ENCODE results near the gene PBRM1. TPM values are rescaled to one million over a fixed set of nuclear protein-coding genes. Genes with fewer than 3 reads are reported as not detected.

The PBRM1 gene
- total and polyA plus RNA-seq, 2 donors (not counting 3 experiments of a cell fraction or from before 2014, with no cell fraction given), result 26.7 to 87.1 TPM

GRCh38 chr3:52533623-52534280, 152.0 kb downstream of the PBRM1 start, which contains the start of gene NT5DC2:
TSS of gene NT5DC2 (minus strand) at chr3:52533857. CDS start at chr3:52533737, 120 bp downstream.
- Histone ChIP-seq H3K4me3 (replicated peaks in 1 of 3; ENCODE audit: insufficient read depth in 1 of 3, low read depth in 1 of 3, low read length in 3 of 3) (peak within 1 kb of the TSS; percentile 34 to 90 (median 71)), H3K9me3 (replicated peaks; ENCODE audit: control insufficient read depth, insufficient read depth, low read length) (no peaks in the 10 kb centered on the region), H3K9me1 (replicated peaks; ENCODE audit: control insufficient read depth, extremely low read depth, insufficient read depth, low read length) (no peaks in the 10 kb centered on the region), H3K79me2 (ENCODE audit: control insufficient read depth, insufficient read depth, low read length) (peaks cover 59% of the 10 kb centered on the region), H3K36me3 (ENCODE audit: control insufficient read depth in 2 of 2, extremely low read depth in 1 of 2, insufficient read depth in 2 of 2, low read length in 2 of 2) (peaks cover 0 to 5% of the 10 kb centered on the region in 2 experiments), H2AFZ (ENCODE audit: low read depth, low read length) (no peak within 1 kb of the TSS), H4K20me1 (replicated peaks; ENCODE audit: control insufficient read depth, extremely low read depth, insufficient read depth, low read length) (no peaks in the 10 kb centered on the region), H3K9ac (replicated peaks; ENCODE audit: extremely low read depth, insufficient read depth, low read length) (peak within 1 kb of the TSS; percentile 95), H3K27ac (ENCODE audit: insufficient read depth, low read depth, low read length) (peak within 1 kb of the TSS; percentile 92), H3K4me1 (ENCODE audit: control insufficient read depth, extremely low read depth, insufficient read depth, low read length) (peaks cover 57% of the 10 kb centered on the region), H3K27me3 (ENCODE audit: control insufficient read depth in 2 of 2, insufficient read depth in 2 of 2, low read length in 2 of 2) (no peaks in the 10 kb centered on the region), H3K4me2 (ENCODE audit: insufficient read depth, low read length) (peak within 1 kb of the TSS; percentile 79)
- DNase-seq (ENCODE audit: low read depth, low spot score) (peak; percentile 58), FAIRE-seq (peak; percentile 62)
- no peak for TF ChIP-seq GATA2 (IDR thresholded peaks at IDR 0.05; ENCODE audit: insufficient read depth, insufficient read length, low read depth, low read length)
- no peak for TF ChIP-seq FOS (IDR thresholded peaks at IDR 0.05; ENCODE audit: borderline replicate concordance, insufficient read depth, low read length)
- TF ChIP-seq MAX (IDR thresholded peaks at IDR 0.05; ENCODE audit: insufficient read depth, insufficient read length), result no peak
- TF ChIP-seq MYC (IDR thresholded peaks at IDR 0.05; ENCODE audit: low read depth, low read length), result no peak
- TF ChIP-seq JUN (IDR thresholded peaks at IDR 0.05; ENCODE audit: borderline replicate concordance, insufficient read depth, insufficient read length, low read depth), result no peak
- TF ChIP-seq CTCF (IDR thresholded peaks at IDR 0.05; ENCODE audit: extremely low read depth in 1 of 2, insufficient read depth in 1 of 2, low read depth in 1 of 2, low read length in 2 of 2), result peak in 1 of 2 donors; percentile 21
- peak; percentile 36 for TF ChIP-seq POLR2AphosphoS5 (IDR thresholded peaks at IDR 0.05; ENCODE audit: insufficient read depth, low read depth, low read length)
- peak; percentile 52 for TF ChIP-seq POLR2A (IDR thresholded peaks at IDR 0.05; ENCODE audit: low read depth, low read length)
- TF ChIP-seq EZH2 (IDR thresholded peaks at IDR 0.05; ENCODE audit: borderline replicate concordance, low read depth, low read length, severe bottlenecking), result no peak
- no TSS peak for BruUV-seq (replicated peaks)
- CTCF ChIA-PET, result no interaction called here
- dilution Hi-C loops (cut with MboI; ENCODE audit: extremely low pct_ligation_motif_present, low sequenced_read_pairs) (no loop called here), intact Hi-C loops (cut with micrococcal nuclease) (no loop called here)
- POLR2A ChIA-PET, result interaction anchor here (1.1 kb wide), 1 partner anchor 43 kb away, joined by 3 read pairs; no protein-coding TSS in a partner anchor
